ENCODE data around the gene OR52N1. TPM values are rescaled to one million over a fixed set of nuclear protein-coding genes. Genes with fewer than 3 reads are reported as not detected.

Gene OR52N1
- total RNA-seq, 1 experiment from 2014 or later: not detected

Other genes starting within 250 kb of the OR52N1 start
- gene OR52H1, start 242.7 kb downstream of the OR52N1 start, total RNA-seq (2014; rRNA removed; shearing (Covaris generic)): not detected in 2 replicates
- gene OR52B6, start 210.4 kb downstream of the OR52N1 start, total RNA-seq (2014; rRNA removed; shearing (Covaris generic)): not detected in 2 replicates
- gene TRIM6, start 194.6 kb downstream of the OR52N1 start, total RNA-seq (2014; rRNA removed; shearing (Covaris generic)): 9.6 and 24.7 TPM in 2 replicates
- gene TRIM34, start 166.3 kb downstream of the OR52N1 start, total RNA-seq (2014; rRNA removed; shearing (Covaris generic)): 13.2 and 22.2 TPM in 2 replicates
- gene TRIM5, start 106.2 kb downstream of the OR52N1 start, total RNA-seq (2014; rRNA removed; shearing (Covaris generic)): 71.1 and 92.8 TPM in 2 replicates
- gene TRIM22, start 101.5 kb downstream of the OR52N1 start, total RNA-seq (2014; rRNA removed; shearing (Covaris generic)): 101 and 128 TPM in 2 replicates
- not detected in 2 replicates for gene OR56B1, start 54.8 kb downstream of the OR52N1 start, total RNA-seq (2014; rRNA removed; shearing (Covaris generic))
- gene OR52N4, start 37.0 kb downstream of the OR52N1 start, total RNA-seq (2014; rRNA removed; shearing (Covaris generic)): not detected in 2 replicates
- gene OR52N5, start 7.9 kb downstream of the OR52N1 start, total RNA-seq (2014; rRNA removed; shearing (Covaris generic)): not detected in 2 replicates
- gene OR52N2, start 17.7 kb upstream of the OR52N1 start, total RNA-seq (2014; rRNA removed; shearing (Covaris generic)): 0.12 TPM in 1 of 2 replicates, not detected in the other
- gene OR52E6, start 50.6 kb upstream of the OR52N1 start, total RNA-seq (2014; rRNA removed; shearing (Covaris generic)): not detected in 2 replicates
- gene OR52E8, start 66.4 kb upstream of the OR52N1 start, total RNA-seq (2014; rRNA removed; shearing (Covaris generic)): not detected in 2 replicates
- gene OR52E4, start 89.4 kb upstream of the OR52N1 start, total RNA-seq (2014; rRNA removed; shearing (Covaris generic)): not detected in 2 replicates
- not detected in 2 replicates for gene OR52E5, start 101.9 kb upstream of the OR52N1 start, total RNA-seq (2014; rRNA removed; shearing (Covaris generic))
- gene OR56A3, start 151.0 kb upstream of the OR52N1 start, total RNA-seq (2014; rRNA removed; shearing (Covaris generic)): not detected in 2 replicates
- gene OR56A5, start 177.2 kb upstream of the OR52N1 start, total RNA-seq (2014; rRNA removed; shearing (Covaris generic)): not detected in 2 replicates
- 0.37 TPM in 1 of 2 replicates, not detected in the other for gene OR52L1, start 195.7 kb upstream of the OR52N1 start, total RNA-seq (2014; rRNA removed; shearing (Covaris generic))
- not detected in 2 replicates for gene OR56A4, start 215.7 kb upstream of the OR52N1 start, total RNA-seq (2014; rRNA removed; shearing (Covaris generic))
- gene OR56A1, start 239.5 kb upstream of the OR52N1 start, total RNA-seq (2014; rRNA removed; shearing (Covaris generic)): not detected in 2 replicates